H1 (cell line): ENCODE data around the gene TMEM140. TPM values are rescaled to one million over a fixed set of nuclear protein-coding genes. Genes with fewer than 3 reads are reported as not detected.

ENCODE experiments used
- CTCF ChIA-PET: fragments of 300-600 bp; sonication (Branson Sonifier 250); formaldehyde crosslinking; loops from one replicate; lab custom pipeline; 2021; ENCODE audit not compliant: partially characterized antibody; lab: Charles Lee
- POLR2A ChIA-PET: fragments of 300-600 bp; sonication (Branson Sonifier 250); formaldehyde crosslinking; loops from one replicate; lab custom pipeline; 2021; ENCODE audit warnings: inconsistent platforms; ENCODE audit not compliant: partially characterized antibody; lab: Charles Lee
- DNase-seq, 2 experiments: peaks; one replicate each; pipeline versions ENCODE4 v3.0.0 to v3.0.0-alpha.2; 2010 to 2022; ENCODE audit warnings: low spot score in 2 of 2, low read depth in 1 of 2, mixed read lengths in 1 of 2
- FAIRE-seq: peaks from 2 replicates; lab custom pipeline; 2011; peaks lifted over from hg19 to GRCh38; lab: Jason Lieb, UNC
- H2AFZ ChIP-seq: 2 replicates; pipeline ENCODE4 v1.8.1; 2012; ENCODE audit warnings: low read length, inconsistent platforms
- H2AK5ac ChIP-seq: 2 replicates; pipeline ENCODE4 v1.6.1; 2013; ENCODE audit warnings: low read depth, low read length
- H2BK120ac ChIP-seq: replicated peaks from 2 replicates; pipeline ENCODE3; 2013; ENCODE audit warnings: low read depth, low read length, inconsistent platforms
- H2BK12ac ChIP-seq: 2 replicates; pipeline ENCODE4 v1.6.1; 2013; ENCODE audit warnings: low read depth, low read length
- H2BK15ac ChIP-seq: 2 replicates; pipeline ENCODE4 v1.6.1; 2013; ENCODE audit warnings: low read length
- H2BK20ac ChIP-seq: 2 replicates; pipeline ENCODE4 v1.6.1; 2013; ENCODE audit warnings: low read length
- H2BK5ac ChIP-seq: 2 replicates; pipeline ENCODE4 v1.6.1; 2013; ENCODE audit warnings: low read depth, low read length
- H3K14ac ChIP-seq: 2 replicates; pipeline ENCODE4 v1.6.1; 2013; ENCODE audit warnings: inconsistent platforms; ENCODE audit not compliant: insufficient read length
- H3K18ac ChIP-seq: 2 replicates; pipeline ENCODE4 v1.6.1; 2013; ENCODE audit warnings: low read length; ENCODE audit errors: extremely low read depth
- H3K23ac ChIP-seq: 2 replicates; pipeline ENCODE4 v1.6.1; 2013; ENCODE audit warnings: inconsistent platforms; ENCODE audit not compliant: insufficient read length
- H3K23me2 ChIP-seq: 2 replicates; pipeline ENCODE4 v1.6.1; 2013; ENCODE audit warnings: low read depth, low read length
- H3K27ac ChIP-seq: 2 replicates; pipeline ENCODE4 v1.6.1; 2011; ENCODE audit warnings: low read depth, low read length, inconsistent platforms
- H3K27me3 ChIP-seq, 4 experiments: replicated peaks in 1 of 4; 1 replicate in 1 of 4; 2 replicates in 3 of 4; pipeline versions ENCODE4 v1.6.1 to v1.8.1; 2011 to 2013; ENCODE audit warnings: low read length in 3 of 4, mild to moderate bottlenecking in 3 of 4, inconsistent platforms in 2 of 4, mixed read lengths in 2 of 4, moderate library complexity in 1 of 4; ENCODE audit not compliant: control insufficient read depth in 3 of 4, insufficient read depth in 3 of 4; ENCODE audit errors: extremely low read depth in 1 of 4
- H3K36me3 ChIP-seq, 4 experiments: 2 replicates each; pipeline versions ENCODE4 v1.6.1 to v1.8.1; 2011 to 2013; ENCODE audit warnings: mild to moderate bottlenecking in 4 of 4, low read length in 3 of 4, moderate library complexity in 2 of 4, control low read depth in 1 of 4, inconsistent platforms in 1 of 4; ENCODE audit not compliant: insufficient read depth in 4 of 4, control insufficient read depth in 2 of 4
- H3K4ac ChIP-seq: replicated peaks from 2 replicates; pipeline ENCODE3; 2013; ENCODE audit warnings: low read length, low read depth, mixed read lengths, inconsistent platforms; ENCODE audit not compliant: insufficient read length
- H3K4me1 ChIP-seq, 4 experiments: replicated peaks in 1 of 4; 1 replicate in 1 of 4; 2 replicates in 3 of 4; pipeline versions ENCODE4 v1.6.1 to v1.8.1; 2011 to 2013; ENCODE audit warnings: low read length in 3 of 4, inconsistent platforms in 2 of 4, mixed read lengths in 1 of 4; ENCODE audit not compliant: insufficient read depth in 4 of 4, control insufficient read depth in 3 of 4
- H3K4me2 ChIP-seq, 2 experiments: 2 replicates each; pipeline versions ENCODE4 v1.6.1 to v1.8.1; 2011 to 2013; ENCODE audit warnings: low read depth in 2 of 2, low read length in 2 of 2, control low read depth in 1 of 2, inconsistent platforms in 1 of 2, mild to moderate bottlenecking in 1 of 2; ENCODE audit not compliant: insufficient read depth in 1 of 2
- H3K4me3 ChIP-seq, 4 experiments: fragments of 200-600, 300-600 bp in 1 of 4; sonication (generic), shearing (Covaris generic), sonication (Bioruptor Twin) in 1 of 4; 2 replicates each; pipeline versions ENCODE4 v1.5.1 to v1.8.1; 2011 to 2016; ENCODE audit warnings: low read length in 4 of 4, low read depth in 3 of 4, control low read depth in 2 of 4, inconsistent platforms in 2 of 4, mild to moderate bottlenecking in 2 of 4, mixed read lengths in 1 of 4, moderate library complexity in 1 of 4; ENCODE audit not compliant: insufficient read depth in 2 of 4; ENCODE audit errors: extremely low read depth in 1 of 4
- H3K56ac ChIP-seq: replicated peaks from 2 replicates; pipeline ENCODE3; 2013; ENCODE audit warnings: low read depth, mild to moderate bottlenecking, mixed read lengths, low read length, inconsistent platforms; ENCODE audit not compliant: insufficient read length
- H3K79me1 ChIP-seq: 2 replicates; pipeline ENCODE4 v1.6.1; 2013; ENCODE audit warnings: low read depth, low read length, control low read depth
- H3K79me2 ChIP-seq, 2 experiments: 2 replicates each; pipeline versions ENCODE4 v1.6.1 to v1.8.1; 2012 to 2013; ENCODE audit warnings: low read length in 2 of 2, mild to moderate bottlenecking in 2 of 2, inconsistent platforms in 1 of 2; ENCODE audit not compliant: insufficient read depth in 2 of 2, control insufficient read depth in 1 of 2
- H3K9ac ChIP-seq, 4 experiments: replicated peaks in 1 of 4; 1 replicate in 1 of 4; 2 replicates in 3 of 4; pipeline versions ENCODE4 v1.6.1 to v1.8.1; 2011 to 2013; ENCODE audit warnings: low read depth in 3 of 4, low read length in 3 of 4, control low read depth in 2 of 4, mild to moderate bottlenecking in 2 of 4, moderate library complexity in 2 of 4, inconsistent platforms in 1 of 4; ENCODE audit errors: extremely low read depth in 1 of 4
- H3K9me3 ChIP-seq, 2 experiments: 2 replicates each; pipeline versions ENCODE4 v1.6.1 to v1.8.1; 2012 to 2013; ENCODE audit warnings: mild to moderate bottlenecking in 2 of 2, moderate library complexity in 2 of 2, control low read depth in 1 of 2, inconsistent platforms in 1 of 2, low read depth in 1 of 2, low read length in 1 of 2, mixed read lengths in 1 of 2; ENCODE audit not compliant: insufficient read depth in 2 of 2
- H4K20me1 ChIP-seq, 2 experiments: replicated peaks in 1 of 2; 2 replicates each; pipeline versions ENCODE3 to v1.8.1; 2011 to 2013; ENCODE audit warnings: inconsistent platforms in 2 of 2, low read length in 2 of 2, mild to moderate bottlenecking in 1 of 2; ENCODE audit not compliant: insufficient read depth in 2 of 2, control insufficient read depth in 1 of 2
- H4K5ac ChIP-seq: 2 replicates; pipeline ENCODE4 v1.6.1; 2013; ENCODE audit warnings: low read length, low read depth, mixed read lengths, inconsistent platforms; ENCODE audit not compliant: insufficient read length
- H4K8ac ChIP-seq: 2 replicates; pipeline ENCODE4 v1.8.0; 2013; ENCODE audit warnings: mild to moderate bottlenecking, moderate library complexity, low read length, inconsistent platforms; ENCODE audit not compliant: insufficient read depth; ENCODE audit errors: extremely low read depth
- H4K91ac ChIP-seq: replicated peaks from 2 replicates; pipeline ENCODE3; 2013; ENCODE audit warnings: low read length, mixed read lengths, inconsistent platforms; ENCODE audit not compliant: insufficient read length
- CTBP2 ChIP-seq: IDR thresholded peaks from 2 replicates; pipeline ENCODE4 v1.7.0; 2011; ENCODE audit warnings: borderline replicate concordance, mild to moderate bottlenecking, moderate library complexity, mixed read lengths, low read length; ENCODE audit not compliant: insufficient read depth, insufficient read length
- HDAC6 ChIP-seq: IDR thresholded peaks from one replicate; pipeline ENCODE4 v1.7.1; 2012; ENCODE audit warnings: low read depth, mild to moderate bottlenecking, inconsistent platforms, low read length, moderate library complexity
- MAFK ChIP-seq: IDR thresholded peaks from 2 replicates; pipeline ENCODE4 v1.6.1; 2012; ENCODE audit warnings: low read depth, mild to moderate bottlenecking, improper control_type of control experiment, low read length
- PHF8 ChIP-seq: fragments of 200-600 bp; sonication (generic); conservative IDR thresholded peaks from 2 replicates; pipeline ENCODE4 v1.7.1; 2012; ENCODE audit warnings: low read depth, mild to moderate bottlenecking, inconsistent platforms, low read length, moderate library complexity
- SRF ChIP-seq: IDR thresholded peaks from 2 replicates; pipeline ENCODE4 v1.6.1; 2011; ENCODE audit warnings: mild to moderate bottlenecking, low read depth, low read length, moderate library complexity
- TAF7 ChIP-seq: optimal IDR thresholded peaks from 2 replicates; pipeline ENCODE3; 2011; ENCODE audit warnings: low read depth, mild to moderate bottlenecking, inconsistent platforms, low read length, moderate library complexity, borderline replicate concordance
- TBP ChIP-seq: IDR thresholded peaks from 2 replicates; pipeline ENCODE4 v1.6.1; 2011; ENCODE audit warnings: low read depth, low read length, improper control_type of control experiment
- WGBS, 2 experiments: shearing (Covaris generic) in 1 of 2; methylation state at CpG; one replicate each; pipeline versions ENCODE4 v1.1.6 to v1.1.7; 2013 to 2015; ENCODE audit warnings: low lambda C conversion rate in 2 of 2, mixed read lengths in 2 of 2, inconsistent platforms in 1 of 2, low coverage in 1 of 2, missing lambda C conversion rate in 1 of 2; ENCODE audit not compliant: insufficient replicate concordance in 2 of 2, insufficient coverage in 1 of 2, insufficient read length in 1 of 2; ENCODE audit errors: extremely low coverage in 1 of 2, missing lambda C conversion rate in 1 of 2; 5-methylcytosine and 5-hydroxymethylcytosine counted together
- polyA plus RNA-seq, 7 experiments: library from polyadenylated mRNA; depleted of rRNA in 3 of 7; stranded (reverse) in 5 of 7; unstranded in 2 of 7; fragments of >200 nt in 5 of 7; fragments of 200-250 nt in 2 of 7; gene quantifications; 1 replicate in 5 of 7; 2 replicates in 1 of 7; 4 replicates in 1 of 7; pipeline versions ENCODE4 v1.2.1 to v1.2.3, GENCODE V29; 2011 to 2013; ENCODE audit warnings: missing spikeins in 2 of 7, mixed read lengths in 2 of 7
- total RNA-seq: library from RNA; stranded (reverse); fragmentation: NEBNext Ultra II Directional; extraction: Animal tissue kit (Norgen Biotek cat#: 25700); gene quantifications from 2 replicates; pipeline ENCODE4 v1.2.1, GENCODE V29; 2021

TMEM140 gene
- total and polyA plus RNA-seq, 2 of the 8 experiments (the other 6 are each of a cell fraction or from before 2014, with no cell fraction given), result not detected

DNA sequence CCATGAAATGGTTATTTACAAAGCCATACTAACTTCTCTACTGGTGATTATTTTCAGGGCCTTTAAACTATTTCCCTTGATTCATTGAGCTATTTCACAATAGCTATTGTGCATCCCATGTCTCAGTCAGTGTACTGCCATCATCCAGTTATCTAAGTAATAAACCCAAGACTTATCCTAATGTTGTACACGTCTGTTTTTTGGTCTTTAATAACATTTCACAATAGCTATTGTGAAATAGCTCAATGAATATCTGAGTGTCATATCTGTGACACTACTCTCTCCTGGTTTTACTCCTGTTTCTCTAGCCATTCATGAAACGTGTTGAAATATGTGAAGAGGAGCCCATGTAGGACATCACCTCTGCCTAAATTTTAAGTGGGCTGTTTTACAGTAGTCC is 36.5 kb upstream of the TMEM140 start:
- 89% methylated on average over 2 of the region's 2 CpGs; no CpG with 5 or more reads in 1 of the 2 experiments for WGBS, 2 experiments

More for the DNA sequence above, 36.5 kb upstream of the TMEM140 start:
- no peak overlapping the region for H2AFZ ChIP-seq
- no peak overlapping the region for H2BK120ac ChIP-seq
- no peak overlapping the region for H2BK12ac ChIP-seq
- no peaks in the 10 kb centered on the region for H3K4me1 ChIP-seq
- no peak overlapping the region for H2BK5ac ChIP-seq
- H4K20me1 ChIP-seq, result no peaks in the 10 kb centered on the region
- no peak overlapping the region for H3K14ac ChIP-seq
- H4K8ac ChIP-seq, result no peak overlapping the region
- FAIRE-seq (no peak), DNase-seq (no peak)
- H3K23me2 ChIP-seq, result no peaks in the 10 kb centered on the region
- H3K18ac ChIP-seq, result no peak overlapping the region
- no peaks in the 10 kb centered on the region for H3K9me3 ChIP-seq
- no peak overlapping the region for H3K9ac ChIP-seq
- no peak overlapping the region for H4K91ac ChIP-seq
- H2BK20ac ChIP-seq, result no peak overlapping the region
- no peak overlapping the region for H3K23ac ChIP-seq
- no peak overlapping the region for H3K27ac ChIP-seq
- no peak overlapping the region for H4K5ac ChIP-seq
- no peak overlapping the region for H3K4me3 ChIP-seq
- H2BK15ac ChIP-seq, result no peak overlapping the region
- no peaks in the 10 kb centered on the region for H3K79me1 ChIP-seq
- H3K4me2 ChIP-seq, result no peak overlapping the region
- H3K79me2 ChIP-seq, result no peaks in the 10 kb centered on the region
- H3K27me3 ChIP-seq, result no peaks in the 10 kb centered on the region
- no peak for TF ChIP-seq CTBP2
- TF ChIP-seq MAFK, result no peak
- no peak for TF ChIP-seq PHF8
- TF ChIP-seq TAF7, result no peak
- no peak for TF ChIP-seq HDAC6
- TF ChIP-seq SRF, result no peak
- TF ChIP-seq TBP, result no peak
- no peak overlapping the region for H3K56ac ChIP-seq
- H3K4ac ChIP-seq, result no peak overlapping the region
- ChIA-PET POLR2A (no interaction called here), CTCF (interaction anchor here (0.8 to 0.9 kb wide), 3 partner anchors 19 to 127 kb away, joined by 3 read pairs; no protein-coding TSS in a partner anchor)
- H3K36me3 ChIP-seq, result no peaks in the 10 kb centered on the region
- no peak overlapping the region for H2AK5ac ChIP-seq
